Measurements from ENCODE around the gene NPIPB6.
"Not testable (repeated sequence)": the region's sequence is repeated elsewhere in the genome, so short reads cannot be mapped to it uniquely, and the experiment has no call there.

The NPIPB6 gene

GRCh38 chr16:28335678-28336077 is 27.6 kb downstream of the NPIPB6 start:
- not testable (repeated sequence) for H3K9ac ChIP-seq (ENCODE audit: insufficient read length); H3K27ac ChIP-seq; H3K9me3 ChIP-seq (ENCODE audit: low read depth, low read length); DNase-seq (ENCODE audit: low read depth, low spot score); H3K4me3 ChIP-seq; H3K36me3 ChIP-seq (ENCODE audit: insufficient read depth, low read length)

GRCh38 chr16:28332632-28333031 is 30.7 kb downstream of the NPIPB6 start:
- not testable (repeated sequence) for H3K36me3 ChIP-seq (ENCODE audit: insufficient read depth, low read length); H3K9ac ChIP-seq (ENCODE audit: insufficient read length); H3K27ac ChIP-seq; H3K4me3 ChIP-seq; DNase-seq (ENCODE audit: low read depth, low spot score); H3K9me3 ChIP-seq (ENCODE audit: low read depth, low read length)

DNA sequence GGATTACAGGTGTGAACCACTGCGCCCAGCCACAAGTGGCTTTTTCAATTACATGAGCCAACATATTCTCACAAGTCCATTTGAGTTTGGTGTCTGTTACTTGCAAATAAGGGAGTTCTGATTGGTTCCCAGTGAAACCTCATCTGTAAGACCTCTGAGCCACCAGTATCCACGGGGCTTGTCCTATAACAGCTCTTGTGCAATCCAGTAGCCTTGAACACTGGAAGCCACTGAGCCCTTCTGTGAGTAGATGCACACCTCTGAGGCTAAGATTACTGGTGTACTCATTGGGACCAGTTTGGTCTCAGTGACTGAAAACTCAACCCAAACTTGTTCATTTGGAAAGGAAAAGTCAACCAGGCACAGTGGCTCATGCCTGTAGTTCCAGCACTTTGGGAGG is 32.3 kb downstream of the NPIPB6 start:
- not testable (repeated sequence) for H3K36me3 ChIP-seq (ENCODE audit: insufficient read depth, low read length); H3K9me3 ChIP-seq (ENCODE audit: low read depth, low read length); DNase-seq (ENCODE audit: low read depth, low spot score); H3K9ac ChIP-seq (ENCODE audit: insufficient read length); H3K4me3 ChIP-seq; H3K27ac ChIP-seq

- not testable (repeated sequence) for H3K9me3 ChIP-seq (ENCODE audit: low read depth, low read length); DNase-seq (ENCODE audit: low read depth, low spot score); H3K27ac ChIP-seq; H3K36me3 ChIP-seq (ENCODE audit: insufficient read depth, low read length); H3K4me3 ChIP-seq; H3K9ac ChIP-seq (ENCODE audit: insufficient read length)
Measured at GRCh38 chr16:28330232-28330631, 33.1 kb downstream of the NPIPB6 start.

DNA sequence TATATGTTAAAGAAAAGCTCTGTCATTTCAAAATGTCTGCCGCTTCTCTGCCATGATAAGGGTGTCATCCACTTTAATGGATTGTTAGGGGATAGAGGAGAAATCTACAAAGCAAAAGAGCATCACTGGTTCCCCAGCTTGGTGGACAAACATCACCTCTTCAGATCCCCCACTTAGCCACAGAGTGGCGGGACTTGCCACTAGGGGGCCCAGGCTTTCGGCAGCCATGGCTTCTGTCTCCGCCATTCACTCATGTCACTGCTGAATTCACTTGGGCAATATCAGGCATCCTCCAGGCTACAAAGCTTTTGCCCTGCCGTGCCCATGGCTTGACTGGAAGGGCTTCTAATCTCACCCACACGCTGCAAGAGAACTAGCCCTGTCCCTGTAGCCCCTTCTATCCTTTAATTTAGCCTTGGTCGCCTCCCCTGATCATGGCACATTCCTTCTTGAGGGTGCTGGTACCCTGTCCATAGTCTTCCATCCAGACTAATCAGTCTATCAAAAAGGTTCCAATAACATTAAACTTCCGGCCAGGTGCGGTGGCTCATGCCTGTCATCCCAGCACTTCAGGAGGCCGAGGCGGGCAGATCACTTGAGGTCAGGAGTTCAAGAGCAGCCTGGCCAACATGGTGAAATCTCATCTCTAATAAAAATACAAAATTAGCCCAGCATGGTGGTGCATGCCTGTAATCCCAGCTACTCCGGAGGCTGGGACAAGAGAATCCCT is 36.3 kb downstream of the NPIPB6 start:
- H3K9ac ChIP-seq (ENCODE audit: insufficient read length) = no peak overlapping the region
- H3K27ac ChIP-seq = no peak overlapping the region
- TF ChIP-seq POLR2AphosphoS5 (IDR thresholded peaks at IDR 0.05; ENCODE audit: borderline replicate concordance, low read depth, low read length) (no peak), FOXP2 (optimal IDR thresholded peaks at IDR 0.05; ENCODE audit: control extremely low read depth, extremely low read length, insufficient read depth) (no peak), EZH2 (IDR thresholded peaks at IDR 0.05) (no peak)
- H3K9me3 ChIP-seq (ENCODE audit: low read depth, low read length) = no peaks in the 10 kb centered on the region
- H3K36me3 ChIP-seq (ENCODE audit: insufficient read depth, low read length) = no peaks in the 10 kb centered on the region
- no peak for DNase-seq (ENCODE audit: low read depth, low spot score)
- no peak overlapping the region for H3K4me3 ChIP-seq

DNA sequence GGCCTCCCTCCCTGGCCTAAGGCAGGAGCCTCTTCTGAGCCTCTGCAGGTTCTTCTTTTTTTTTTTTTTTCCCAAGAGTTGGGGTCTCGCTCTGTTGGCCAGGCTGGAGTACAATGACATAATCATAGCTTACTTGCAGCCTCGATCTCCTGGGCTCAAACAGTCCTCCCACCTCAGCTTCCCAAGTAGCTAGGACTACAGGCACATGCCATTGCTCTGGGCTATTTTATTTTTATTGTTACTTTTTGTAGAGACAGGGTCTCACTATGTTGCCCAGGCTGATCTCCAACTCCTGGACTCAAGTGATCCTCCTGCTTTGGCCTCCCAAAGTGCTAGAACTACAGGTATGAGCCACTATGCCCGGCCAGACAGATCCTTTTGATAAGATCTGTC is 38.4 kb downstream of the NPIPB6 start:
- no peak overlapping the region for H3K9ac ChIP-seq (ENCODE audit: insufficient read length)
- no peak for DNase-seq (ENCODE audit: low read depth, low spot score)
- H3K27ac ChIP-seq = no peak overlapping the region
- H3K9me3 ChIP-seq (ENCODE audit: low read depth, low read length) = no peaks in the 10 kb centered on the region
- TF ChIP-seq FOXP2 (optimal IDR thresholded peaks at IDR 0.05; ENCODE audit: control extremely low read depth, extremely low read length, insufficient read depth) (no peak), POLR2AphosphoS5 (IDR thresholded peaks at IDR 0.05; ENCODE audit: borderline replicate concordance, low read depth, low read length) (no peak), EZH2 (IDR thresholded peaks at IDR 0.05) (no peak)
- no peak overlapping the region for H3K4me3 ChIP-seq
- no peaks in the 10 kb centered on the region for H3K36me3 ChIP-seq (ENCODE audit: insufficient read depth, low read length)

DNA sequence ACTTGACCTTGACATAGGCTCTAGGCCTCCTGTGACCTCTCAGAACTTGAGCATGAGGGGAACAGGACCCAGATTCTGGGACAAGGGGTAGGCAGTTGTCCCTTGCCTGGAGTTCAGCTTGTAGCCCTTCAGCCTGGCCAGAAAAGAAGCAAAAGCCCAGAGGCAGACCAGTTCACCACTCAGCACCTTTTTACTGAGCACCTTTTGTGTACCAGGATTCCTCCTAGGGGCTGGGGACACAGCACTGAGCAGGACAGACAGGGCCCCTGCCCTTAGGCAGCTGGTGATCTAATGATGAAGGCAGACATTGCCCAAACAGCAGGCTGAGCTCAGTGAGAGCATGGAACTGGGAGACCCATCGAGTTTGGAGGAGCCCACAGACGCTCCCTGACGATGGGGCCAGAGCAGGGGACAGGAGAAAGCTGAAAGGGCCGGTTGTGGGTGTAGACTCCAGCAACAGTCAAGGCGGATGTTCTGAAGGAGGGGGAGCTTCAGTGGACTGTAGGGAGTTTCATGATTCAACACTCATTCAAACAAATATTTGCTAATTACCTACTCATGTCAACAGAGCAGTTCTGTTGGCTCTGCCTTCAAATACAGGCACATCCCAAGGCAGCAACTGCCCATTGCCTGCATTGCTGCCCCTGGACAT is 38.9 kb downstream of the NPIPB6 start:
- Histone ChIP-seq H3K9me3 (ENCODE audit: low read depth, low read length) (no peaks in the 10 kb centered on the region), H3K27ac (no peak overlapping the region), H3K36me3 (ENCODE audit: insufficient read depth, low read length) (no peaks in the 10 kb centered on the region), H3K9ac (ENCODE audit: insufficient read length) (no peak overlapping the region), H3K4me3 (no peak overlapping the region)
- TF ChIP-seq EZH2 (IDR thresholded peaks at IDR 0.05) (no peak), POLR2AphosphoS5 (IDR thresholded peaks at IDR 0.05; ENCODE audit: borderline replicate concordance, low read depth, low read length) (no peak), FOXP2 (optimal IDR thresholded peaks at IDR 0.05; ENCODE audit: control extremely low read depth, extremely low read length, insufficient read depth) (no peak)
- DNase-seq (ENCODE audit: low read depth, low spot score) = no peak

DNA sequence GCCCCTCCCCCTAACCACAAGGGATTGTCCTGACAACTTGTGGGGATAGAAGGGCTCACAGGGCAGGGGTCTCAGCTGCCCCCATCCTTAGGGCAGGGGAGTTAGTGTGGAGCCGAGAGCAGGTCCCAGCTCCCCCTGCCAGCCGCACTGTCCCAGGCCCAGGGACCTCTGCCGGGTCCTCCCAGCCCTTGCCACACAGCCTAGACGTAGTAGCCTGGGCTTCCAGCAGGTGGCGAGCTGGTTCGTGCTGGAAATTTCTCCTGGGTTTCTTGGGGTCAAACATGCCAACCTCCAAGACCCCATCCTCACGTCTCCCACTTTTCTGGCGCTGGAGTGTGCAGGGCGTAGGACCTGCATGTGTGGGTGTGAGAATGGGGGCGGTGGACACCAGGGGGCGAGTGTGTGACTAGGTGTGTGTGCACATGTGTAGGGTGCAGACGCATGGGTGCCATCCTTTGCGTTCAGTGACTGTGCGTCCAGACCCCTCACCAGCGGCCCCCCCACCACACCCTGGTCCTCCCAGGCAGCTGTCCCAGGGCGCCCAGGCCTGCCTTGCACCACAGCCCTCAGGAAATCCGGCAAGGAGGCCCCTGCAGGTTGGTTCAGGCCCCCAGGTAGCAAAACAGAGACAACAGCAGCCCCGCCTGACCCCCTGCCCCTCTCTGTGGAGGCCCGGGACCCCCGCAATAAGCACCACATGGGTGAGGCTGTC is 41.5 kb downstream of the NPIPB6 start:
- no peaks in the 10 kb centered on the region for H3K9me3 ChIP-seq (ENCODE audit: low read depth, low read length)
- H3K27ac ChIP-seq = no peak overlapping the region
- no peaks in the 10 kb centered on the region; the same call in 1 of the 2 replicates for H3K36me3 ChIP-seq (ENCODE audit: insufficient read depth, low read length)
- TF ChIP-seq FOXP2 (optimal IDR thresholded peaks at IDR 0.05; ENCODE audit: control extremely low read depth, extremely low read length, insufficient read depth) (no peak), EZH2 (IDR thresholded peaks at IDR 0.05) (no peak), POLR2AphosphoS5 (IDR thresholded peaks at IDR 0.05; ENCODE audit: borderline replicate concordance, low read depth, low read length) (no peak)
- DNase-seq (ENCODE audit: low read depth, low spot score) = no peak
- no peak overlapping the region for H3K4me3 ChIP-seq
- H3K9ac ChIP-seq (ENCODE audit: insufficient read length) = no peak overlapping the region

DNA sequence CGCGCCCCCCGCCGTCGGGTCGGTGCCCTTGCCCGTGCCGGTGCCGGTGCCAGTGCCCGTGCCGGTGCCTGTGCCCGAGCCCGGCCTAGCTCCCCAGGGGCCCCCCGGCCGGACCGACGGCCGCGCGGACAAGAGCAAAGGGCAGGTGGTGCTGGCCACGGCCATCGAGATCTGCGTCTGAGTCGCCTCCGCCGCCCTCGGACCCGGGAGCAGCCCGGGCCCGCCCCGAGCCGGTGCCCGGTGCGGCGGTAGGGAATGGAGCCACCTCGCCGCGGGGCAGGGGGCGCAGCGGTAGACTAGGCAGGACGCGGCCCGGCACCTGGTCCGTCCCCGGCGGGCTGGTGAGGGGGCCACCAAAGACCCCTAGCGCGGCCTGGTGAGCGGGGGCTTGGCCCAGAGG is 42.6 kb downstream of the NPIPB6 start:
- H3K27ac ChIP-seq = no peak overlapping the region
- no peak for DNase-seq (ENCODE audit: low read depth, low spot score)
- no peak for TF ChIP-seq FOXP2 (optimal IDR thresholded peaks at IDR 0.05; ENCODE audit: control extremely low read depth, extremely low read length, insufficient read depth)
- TF ChIP-seq POLR2AphosphoS5 (IDR thresholded peaks at IDR 0.05; ENCODE audit: borderline replicate concordance, low read depth, low read length) = no peak
- no peaks in the 10 kb centered on the region; the same call in 1 of the 2 replicates for H3K36me3 ChIP-seq (ENCODE audit: insufficient read depth, low read length)
- no peak overlapping the region for H3K9ac ChIP-seq (ENCODE audit: insufficient read length)
- no peaks in the 10 kb centered on the region for H3K9me3 ChIP-seq (ENCODE audit: low read depth, low read length)
- H3K4me3 ChIP-seq = no peak overlapping the region

All from SK-N-MC (cell line).